ENCODE measurements around the gene CHST14. TPM values are rescaled to one million over a fixed set of nuclear protein-coding genes. Genes with fewer than 3 reads are reported as not detected.

The CHST14 gene
- total and polyA plus RNA-seq, 2 of the 8 experiments (the other 6 are each of a cell fraction or from before 2014, with no cell fraction given), result 13.4 to 20.3 TPM

GRCh38 chr15:40477642-40478327 lies 7.0 kb downstream of the CHST14 start:
- no peak overlapping the region for H3K4ac ChIP-seq (replicated peaks; ENCODE audit: insufficient read length, low read depth, low read length)
- H3K79me2 ChIP-seq (ENCODE audit: control insufficient read depth in 1 of 2, insufficient read depth in 2 of 2, low read length in 2 of 2), result no peaks in the 10 kb centered on the region
- no peaks in the 10 kb centered on the region for H4K20me1 ChIP-seq (replicated peaks in 1 of 2; ENCODE audit: control insufficient read depth in 1 of 2, insufficient read depth in 2 of 2, low read length in 2 of 2)
- H2BK12ac ChIP-seq (ENCODE audit: low read depth, low read length), result no peak overlapping the region; the same call in 1 of the 2 replicates
- H2AFZ ChIP-seq (ENCODE audit: low read length), result peak overlapping the region; percentile 10; the same call in 1 of the 2 replicates
- H3K14ac ChIP-seq (ENCODE audit: insufficient read length), result no peak overlapping the region
- no peak overlapping the region for H3K23ac ChIP-seq (ENCODE audit: insufficient read length)
- FAIRE-seq (no peak), DNase-seq (ENCODE audit: low read depth in 1 of 2, low spot score in 2 of 2) (no peak)
- no peak overlapping the region for H2BK15ac ChIP-seq (ENCODE audit: low read length)
- no peaks in the 10 kb centered on the region for H3K27me3 ChIP-seq (replicated peaks in 1 of 4; ENCODE audit: control insufficient read depth in 3 of 4, extremely low read depth in 1 of 4, insufficient read depth in 3 of 4, low read length in 3 of 4)
- H3K23me2 ChIP-seq (ENCODE audit: low read depth, low read length), result no peaks in the 10 kb centered on the region
- 0 out of 2 replicates have a peak overlapping the region, but pooled peaks have one; percentile 55 for H3K18ac ChIP-seq (ENCODE audit: extremely low read depth, low read length)
- H3K36me3 ChIP-seq (ENCODE audit: control insufficient read depth in 2 of 4, insufficient read depth in 4 of 4, low read length in 3 of 4), result no peaks in the 10 kb centered on the region
- H3K56ac ChIP-seq (replicated peaks; ENCODE audit: insufficient read length, low read depth, low read length), result no peak overlapping the region
- no peak overlapping the region for H2BK20ac ChIP-seq (ENCODE audit: low read length)
- ChIA-PET CTCF (ENCODE audit: partially characterized antibody) (interaction anchor here (0.8 to 2.6 kb wide), 6 partner anchors 10 to 57 kb away, joined by 3 to 9 read pairs (median 4); no protein-coding TSS in a partner anchor), POLR2A (ENCODE audit: partially characterized antibody) (no interaction called here)
- no peak overlapping the region for H2AK5ac ChIP-seq (ENCODE audit: low read depth, low read length)
- peak overlapping the region; percentile 35; the same call in 1 of the 2 replicates for H2BK5ac ChIP-seq (ENCODE audit: low read depth, low read length)
- H2BK120ac ChIP-seq (replicated peaks; ENCODE audit: low read depth, low read length), result no peak overlapping the region
- H3K9ac ChIP-seq (replicated peaks in 1 of 4; ENCODE audit: extremely low read depth in 1 of 4, low read depth in 3 of 4, low read length in 3 of 4), result no peak overlapping the region
- no peak overlapping the region for H3K4me3 ChIP-seq (ENCODE audit: extremely low read depth in 1 of 4, insufficient read depth in 2 of 4, low read depth in 3 of 4, low read length in 4 of 4)
- no peaks in the 10 kb centered on the region; a peak in 1 of 7 replicates for H3K4me1 ChIP-seq (replicated peaks in 1 of 4; ENCODE audit: control insufficient read depth in 3 of 4, insufficient read depth in 4 of 4, low read length in 3 of 4)
- no peaks in the 10 kb centered on the region for H3K79me1 ChIP-seq (ENCODE audit: low read depth, low read length)
- 69% methylated on average over 5 of the region's 5 CpGs; no CpG with 5 or more reads in 1 of the 2 experiments for WGBS, 2 experiments (ENCODE audit: extremely low coverage in 1 of 2, insufficient coverage in 1 of 2, insufficient read length in 1 of 2, insufficient replicate concordance in 2 of 2, low coverage in 1 of 2, low lambda C conversion rate in 2 of 2, missing lambda C conversion rate in 1 of 2)
- no peak overlapping the region for H4K91ac ChIP-seq (replicated peaks; ENCODE audit: insufficient read length, low read length)
- no peaks in the 10 kb centered on the region for H3K9me3 ChIP-seq (ENCODE audit: insufficient read depth in 2 of 2, low read depth in 1 of 2, low read length in 1 of 2)
- H4K8ac ChIP-seq (ENCODE audit: extremely low read depth, insufficient read depth, low read length), result no peak overlapping the region
- no peak overlapping the region for H4K5ac ChIP-seq (ENCODE audit: insufficient read length, low read depth, low read length)
- no peak overlapping the region for H3K27ac ChIP-seq (ENCODE audit: low read depth, low read length)
- H3K4me2 ChIP-seq (ENCODE audit: insufficient read depth in 1 of 2, low read depth in 2 of 2, low read length in 2 of 2), result no peak overlapping the region; a peak in 1 of 4 replicates
- TF ChIP-seq CTBP2 (IDR thresholded peaks at IDR 0.05; ENCODE audit: borderline replicate concordance, insufficient read depth, insufficient read length, low read length) (no peak), KDM1A (IDR thresholded peaks at IDR 0.05; ENCODE audit: borderline replicate concordance, low read length) (no peak), SP1 (IDR thresholded peaks at IDR 0.05; ENCODE audit: low read depth, low read length) (no peak), TAF1 (IDR thresholded peaks at IDR 0.05; ENCODE audit: low read depth, low read length) (no peak), POLR2A (IDR thresholded peaks at IDR 0.05; ENCODE audit: control extremely low read depth in 1 of 2, low read depth in 2 of 2, low read length in 2 of 2) (no peak), EGR1 (IDR thresholded peaks at IDR 0.05; ENCODE audit: borderline replicate concordance, low read depth, low read length) (no peak), HDAC2 (IDR thresholded peaks at IDR 0.05; ENCODE audit: borderline replicate concordance in 1 of 2, low read depth in 2 of 2, low read length in 2 of 2) (no peak), TCF12 (IDR thresholded peaks at IDR 0.05; ENCODE audit: low read depth, low read length) (no peak), SIX5 (IDR thresholded peaks at IDR 0.05; ENCODE audit: low read depth, low read length) (no peak), JUND (IDR thresholded peaks at IDR 0.05; ENCODE audit: low read length) (no peak), RXRA (IDR thresholded peaks at IDR 0.05; ENCODE audit: insufficient read depth, low read depth, low read length) (no peak), GABPA (IDR thresholded peaks at IDR 0.05; ENCODE audit: borderline replicate concordance, insufficient read depth, low read length) (no peak)
